ENCODE results near the gene DLGAP4.

DLGAP4 gene, protein sequence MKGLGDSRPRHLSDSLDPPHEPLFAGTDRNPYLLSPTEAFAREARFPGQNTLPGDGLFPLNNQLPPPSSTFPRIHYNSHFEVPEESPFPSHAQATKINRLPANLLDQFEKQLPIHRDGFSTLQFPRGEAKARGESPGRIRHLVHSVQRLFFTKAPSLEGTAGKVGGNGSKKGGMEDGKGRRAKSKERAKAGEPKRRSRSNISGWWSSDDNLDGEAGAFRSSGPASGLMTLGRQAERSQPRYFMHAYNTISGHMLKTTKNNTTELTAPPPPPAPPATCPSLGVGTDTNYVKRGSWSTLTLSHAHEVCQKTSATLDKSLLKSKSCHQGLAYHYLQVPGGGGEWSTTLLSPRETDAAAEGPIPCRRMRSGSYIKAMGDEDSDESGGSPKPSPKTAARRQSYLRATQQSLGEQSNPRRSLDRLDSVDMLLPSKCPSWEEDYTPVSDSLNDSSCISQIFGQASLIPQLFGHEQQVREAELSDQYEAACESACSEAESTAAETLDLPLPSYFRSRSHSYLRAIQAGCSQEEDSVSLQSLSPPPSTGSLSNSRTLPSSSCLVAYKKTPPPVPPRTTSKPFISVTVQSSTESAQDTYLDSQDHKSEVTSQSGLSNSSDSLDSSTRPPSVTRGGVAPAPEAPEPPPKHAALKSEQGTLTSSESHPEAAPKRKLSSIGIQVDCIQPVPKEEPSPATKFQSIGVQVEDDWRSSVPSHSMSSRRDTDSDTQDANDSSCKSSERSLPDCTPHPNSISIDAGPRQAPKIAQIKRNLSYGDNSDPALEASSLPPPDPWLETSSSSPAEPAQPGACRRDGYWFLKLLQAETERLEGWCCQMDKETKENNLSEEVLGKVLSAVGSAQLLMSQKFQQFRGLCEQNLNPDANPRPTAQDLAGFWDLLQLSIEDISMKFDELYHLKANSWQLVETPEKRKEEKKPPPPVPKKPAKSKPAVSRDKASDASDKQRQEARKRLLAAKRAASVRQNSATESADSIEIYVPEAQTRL

DNA sequence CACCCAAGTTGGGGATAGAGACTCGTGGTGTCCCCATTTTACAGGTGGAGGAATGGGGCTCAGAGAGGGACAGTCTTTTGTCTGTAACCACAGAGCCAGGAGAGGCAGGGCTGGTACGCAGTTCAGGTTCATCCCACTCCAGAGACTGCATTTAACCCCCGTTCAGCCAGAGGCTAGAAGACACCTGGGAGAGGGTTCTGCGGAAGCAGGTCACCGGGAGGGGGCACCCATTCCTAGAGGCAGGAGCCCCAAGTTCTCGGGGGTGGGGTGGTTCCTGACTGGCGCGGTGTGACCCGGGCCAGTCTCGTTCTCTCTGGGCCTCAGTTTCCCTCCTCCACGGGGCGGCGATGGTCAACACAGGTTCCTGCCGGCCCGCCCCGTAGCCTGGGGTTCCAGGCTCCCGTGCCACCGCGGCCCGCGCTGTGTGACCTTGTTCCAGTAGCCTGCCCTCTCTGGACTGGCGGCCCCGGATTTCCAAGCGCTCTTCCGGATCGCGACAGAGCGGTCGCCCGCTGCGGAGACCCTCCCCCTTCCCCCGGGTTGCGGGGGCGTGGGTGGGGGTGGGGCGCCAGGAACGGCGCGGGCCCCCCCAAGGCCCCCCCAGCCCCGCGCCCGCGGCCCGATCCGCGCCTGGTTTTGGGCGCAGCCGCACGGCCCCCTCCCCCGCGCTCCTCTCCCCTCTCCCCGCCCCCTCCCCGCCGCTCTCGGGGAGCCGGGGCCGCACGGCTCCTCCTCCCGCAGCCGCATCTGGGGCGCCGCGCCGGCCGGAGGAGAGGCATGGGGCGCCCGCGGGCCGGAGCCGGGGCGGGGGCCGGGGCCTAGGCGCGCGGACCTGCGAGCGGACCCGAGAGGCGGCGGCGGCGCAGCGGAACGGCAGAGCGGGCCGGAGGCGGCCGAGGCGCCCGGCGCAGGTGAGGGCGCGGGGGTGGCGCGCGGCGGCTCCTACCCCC, at the start of gene DLGAP4:
TSS of gene DLGAP4 (plus strand) at position 738 of the 950 bp plus-strand sequence. CDS start 125,379 bp downstream, outside the sequence.
- DNase-seq (ENCODE audit: low spot score): no peak

DNA sequence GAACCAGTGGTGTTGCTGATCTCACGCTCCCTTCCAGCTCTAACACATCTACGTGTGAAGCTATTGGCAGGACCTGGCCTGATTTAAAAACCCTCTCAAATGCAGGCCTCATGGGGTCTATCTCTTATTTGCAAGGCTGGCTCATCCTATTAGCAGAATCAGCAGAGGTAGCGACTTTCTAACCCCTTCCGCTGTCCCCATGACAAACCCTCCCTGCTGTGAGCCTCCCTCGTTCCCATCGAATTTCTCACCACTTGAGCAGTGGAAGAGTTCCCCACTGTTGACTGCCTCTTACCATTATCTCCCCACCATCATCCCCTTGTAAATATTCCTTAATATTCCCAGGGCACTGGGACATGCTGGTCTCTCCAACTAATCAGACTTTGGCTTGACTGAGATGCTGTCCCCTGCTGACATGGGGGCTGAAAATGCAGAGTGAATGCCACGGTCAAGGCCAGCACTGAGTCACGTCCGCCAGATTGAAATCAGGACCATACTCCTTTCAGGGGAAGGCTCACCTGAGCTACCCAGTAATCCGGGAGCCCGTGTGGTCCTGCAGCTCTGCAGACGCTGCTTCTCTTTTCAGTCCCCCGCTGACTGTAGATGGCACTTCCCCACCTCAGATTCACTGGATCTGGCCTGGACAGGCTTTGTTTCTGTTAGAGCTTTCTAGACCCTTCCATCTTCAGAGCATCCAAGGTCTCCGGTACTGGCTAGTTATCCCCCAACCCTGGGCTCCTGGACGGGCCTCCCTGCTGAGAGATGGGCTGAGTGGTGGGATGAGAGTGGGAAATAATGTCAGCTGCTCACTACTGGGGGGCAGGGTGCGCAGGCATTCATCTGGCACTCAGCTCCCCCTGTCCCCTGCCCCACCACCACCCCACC, 46.7 kb upstream of the DLGAP4 start:
- DNase-seq (ENCODE audit: low spot score): no peak

DNA sequence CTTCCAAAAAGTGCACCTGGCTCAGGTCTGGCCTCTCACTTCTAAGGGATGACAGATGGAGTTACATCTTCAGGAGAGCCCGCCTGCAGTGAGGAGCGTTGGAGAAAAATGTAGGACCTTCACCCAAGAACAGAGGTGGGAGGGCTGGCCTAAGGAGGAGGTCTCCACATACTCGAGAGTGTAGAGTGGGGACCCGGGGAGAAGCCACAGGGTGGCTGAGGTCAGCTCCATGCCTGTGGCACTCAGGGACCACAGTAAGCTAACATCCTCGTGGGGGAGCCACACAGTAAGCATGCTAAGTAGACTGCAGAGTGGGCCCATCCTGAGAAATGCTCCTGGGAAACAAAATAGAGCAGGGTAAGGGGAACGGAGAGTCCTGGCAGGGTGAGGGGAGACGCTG, 45.8 kb upstream of the DLGAP4 start:
- DNase-seq (ENCODE audit: low spot score): no peak

GRCh38 chr20:36261389-36262105, 44.6 kb upstream of the DLGAP4 start:
- DNase-seq (ENCODE audit: low spot score): no peak

GRCh38 chr20:36262440-36262839, 43.7 kb upstream of the DLGAP4 start:
- no peak for DNase-seq (ENCODE audit: low spot score)

- DNase-seq (ENCODE audit: low spot score): no peak
These were observed 41.5 kb upstream of the DLGAP4 start for GRCh38 chr20:36264426-36265246.

GRCh38 chr20:36266189-36266588, 40.0 kb upstream of the DLGAP4 start:
- no peak for DNase-seq (ENCODE audit: low spot score)

DNA sequence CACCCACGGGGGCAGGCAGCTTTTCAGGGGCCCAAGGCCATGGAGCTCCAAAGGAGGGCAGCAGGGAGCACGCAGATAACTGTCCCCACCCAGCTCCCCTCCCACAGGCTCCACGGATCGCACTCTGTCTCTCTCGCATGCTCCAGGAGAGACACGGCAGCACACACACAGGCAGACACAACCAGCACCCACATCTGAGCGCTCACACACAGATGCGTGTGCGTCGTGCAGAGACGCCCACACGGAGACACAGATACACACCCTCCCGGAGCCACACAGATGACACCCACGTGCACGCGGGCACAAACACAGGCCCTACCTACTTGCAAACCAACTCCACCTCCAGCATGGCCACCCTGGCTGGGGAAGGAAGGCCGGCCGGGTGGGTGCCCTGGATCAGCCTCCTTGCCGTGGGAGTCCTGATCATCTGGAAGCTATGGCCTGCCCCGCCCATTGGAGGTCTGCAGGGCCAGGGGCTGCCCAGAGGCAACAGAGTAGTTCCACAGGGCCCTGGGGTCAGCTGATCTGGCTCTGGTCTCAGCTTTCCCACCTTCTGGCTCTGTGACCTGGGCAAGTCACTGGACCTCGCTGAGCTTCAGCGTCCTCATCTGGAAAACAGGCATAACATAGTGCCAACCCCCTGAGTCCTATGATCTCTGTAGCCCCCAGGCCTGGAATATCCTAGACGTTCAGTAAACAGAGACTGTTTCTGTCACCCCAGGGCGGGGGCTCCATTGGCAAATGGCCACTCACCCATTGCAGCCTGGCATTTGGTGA, 38.3 kb upstream of the DLGAP4 start:
- DNase-seq (ENCODE audit: low spot score): no peak

DNA sequence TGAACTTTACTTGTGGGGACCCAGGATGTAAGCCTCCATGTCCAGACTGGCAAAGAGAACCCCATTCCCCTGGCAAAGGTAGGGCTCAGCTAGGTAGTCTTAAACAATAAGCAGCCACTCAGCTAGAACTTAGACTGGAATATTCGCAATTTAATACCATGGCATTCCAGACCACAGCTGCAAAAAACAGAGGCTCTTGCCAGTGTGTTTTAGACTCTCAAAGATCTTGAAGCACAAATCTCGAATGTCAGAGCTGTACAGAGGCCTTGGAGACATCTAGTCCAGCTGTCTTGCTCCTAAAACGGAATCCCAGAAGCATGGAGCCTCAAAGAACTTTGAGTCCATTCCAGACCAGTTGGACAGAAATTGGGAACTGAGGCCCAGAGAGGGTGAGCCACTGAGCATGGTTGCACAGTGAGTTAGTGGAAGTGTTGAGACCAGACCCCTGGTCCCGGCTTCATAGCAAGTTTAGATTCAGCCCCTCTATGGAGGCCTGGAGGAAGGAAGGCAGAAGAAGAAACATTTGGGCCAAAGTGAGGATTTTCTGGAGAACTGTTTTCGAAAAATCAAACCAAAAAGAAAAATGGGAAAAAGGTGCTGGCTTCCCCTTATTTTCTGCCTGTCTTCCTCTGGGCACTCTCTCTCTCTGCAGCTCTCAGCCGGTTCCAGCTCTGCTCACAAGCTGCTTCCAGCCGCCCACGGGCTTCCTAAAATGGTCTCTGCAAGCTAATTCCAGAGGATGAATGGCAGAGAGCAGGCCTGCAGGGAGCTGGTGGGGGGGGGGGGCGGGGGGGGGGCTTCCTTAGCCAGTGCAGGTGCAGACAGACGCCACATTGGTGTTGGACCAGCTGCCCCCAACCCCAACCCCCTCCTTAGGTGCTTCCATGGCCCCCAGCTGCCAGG, 37.4 kb upstream of the DLGAP4 start:
- DNase-seq (ENCODE audit: low spot score): no peak

DNA sequence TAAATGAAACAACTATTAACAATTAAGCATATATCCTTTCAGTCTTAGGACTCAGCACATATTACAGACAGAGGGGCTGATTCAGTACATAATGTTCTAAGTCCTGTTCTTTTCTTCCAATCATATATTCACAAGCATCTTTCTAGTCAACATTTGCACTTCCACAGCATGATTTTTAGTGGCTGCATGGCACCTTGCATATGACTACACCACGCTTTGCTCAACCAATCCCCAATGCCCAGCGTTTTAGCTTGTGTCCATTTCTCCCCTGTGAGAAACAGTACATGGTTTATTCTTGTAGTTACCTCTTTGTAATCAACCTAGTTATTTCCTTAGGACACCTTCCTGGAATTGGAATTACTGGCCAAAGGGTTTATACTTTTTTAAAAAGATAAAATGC, 36.6 kb upstream of the DLGAP4 start:
- DNase-seq (ENCODE audit: low spot score): no peak

DNA sequence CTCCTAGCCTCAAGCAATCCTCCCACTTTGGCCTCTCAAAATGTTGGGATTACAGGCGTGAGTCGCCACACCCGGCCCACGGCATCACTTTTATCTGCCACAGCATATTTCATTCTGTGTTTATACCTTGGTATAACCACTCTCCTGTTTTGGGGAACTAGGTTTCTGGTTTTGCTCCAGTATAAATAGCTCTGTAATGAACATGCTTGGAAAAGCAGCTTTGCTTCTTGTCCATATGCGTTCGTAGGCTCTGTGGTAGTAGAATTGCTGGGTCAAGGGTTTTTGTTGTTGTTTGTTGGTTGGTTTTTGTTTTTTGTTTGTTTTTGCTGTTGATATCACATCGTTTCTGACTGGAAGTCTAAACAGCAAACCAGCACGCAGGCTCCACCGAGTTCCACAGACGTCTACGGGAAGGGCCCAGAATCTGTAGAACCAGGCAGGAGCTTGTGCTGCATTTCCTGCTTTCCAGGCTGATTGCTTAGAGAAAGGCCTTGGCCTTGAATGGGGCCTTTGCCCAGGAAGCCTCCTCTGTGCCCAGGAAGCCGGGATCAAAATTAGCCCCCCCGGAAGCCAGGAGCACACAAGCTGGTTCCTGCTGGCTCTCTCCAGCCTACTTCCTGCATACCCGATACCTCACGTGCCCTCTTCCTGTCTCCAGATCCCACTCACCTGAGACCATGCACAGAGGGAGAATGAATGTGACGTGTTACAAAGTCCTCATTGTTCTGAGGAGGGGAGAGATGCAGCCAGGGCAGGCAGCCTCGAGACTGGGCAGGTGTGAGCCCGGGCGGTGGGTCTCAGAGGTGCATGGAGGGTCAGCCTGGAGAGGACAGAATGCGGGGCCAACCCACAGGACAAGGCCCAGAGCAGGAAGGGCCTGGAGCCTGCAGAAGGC, 35.1 kb upstream of the DLGAP4 start:
- DNase-seq (ENCODE audit: low spot score): no peak

GRCh38 chr20:36271639-36272546, 34.2 kb upstream of the DLGAP4 start:
- DNase-seq (ENCODE audit: low spot score): no peak

GRCh38 chr20:36272547-36273220, 33.5 kb upstream of the DLGAP4 start:
- no peak for DNase-seq (ENCODE audit: low spot score)

- DNase-seq (ENCODE audit: low spot score): no peak
These were observed 32.5 kb upstream of the DLGAP4 start for GRCh38 chr20:36273414-36274180.
